Measurements from ENCODE around the gene PPARD. TPM values are rescaled to one million over a fixed set of nuclear protein-coding genes. Genes with fewer than 3 reads are reported as not detected.
A peak's percentile ranks its signal among the peaks of the same experiment; 100 is the strongest.

Gene PPARD
- total RNA-seq, 4 donors from 2014 or later: 10.3 to 16.0 (median 13.3) TPM

DNA sequence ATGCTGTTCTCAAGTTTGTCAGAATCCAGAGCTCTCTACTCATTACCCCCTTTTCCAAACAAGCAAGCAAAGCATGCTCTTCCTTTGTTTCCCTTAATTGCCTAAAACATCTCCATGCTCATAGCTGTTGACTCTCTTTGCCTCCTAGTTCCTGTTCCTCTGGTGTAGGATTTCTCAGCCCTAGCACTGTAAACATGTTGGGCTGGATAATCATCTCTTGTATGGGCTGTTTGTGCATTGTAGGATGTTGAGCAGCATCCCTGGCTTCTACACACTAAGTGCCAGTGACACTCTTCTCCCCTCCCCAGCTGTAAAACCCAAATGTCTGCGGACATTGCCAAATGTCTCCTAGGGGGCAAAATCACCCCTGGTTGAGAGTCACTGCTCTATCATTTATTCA, 14.0 kb downstream of the PPARD start:
- WGBS, 2 donors (ENCODE audit: low coverage in 1 of 2): 80% methylated on average over 1 of the region's 1 CpG; no CpG with 5 or more reads in 1 of the 2 donors
- H3K4me1 ChIP-seq: peaks cover 8 to 54% (median 12%) of the 10 kb centered on the region in 3 donors
- no peak for TF ChIP-seq POLR2AphosphoS5 (IDR thresholded peaks at IDR 0.05)
- TF ChIP-seq POLR2A (IDR thresholded peaks at IDR 0.05): no peak
- no peak for TF ChIP-seq EP300 (IDR thresholded peaks at IDR 0.05)
- TF ChIP-seq, protein P1, sequence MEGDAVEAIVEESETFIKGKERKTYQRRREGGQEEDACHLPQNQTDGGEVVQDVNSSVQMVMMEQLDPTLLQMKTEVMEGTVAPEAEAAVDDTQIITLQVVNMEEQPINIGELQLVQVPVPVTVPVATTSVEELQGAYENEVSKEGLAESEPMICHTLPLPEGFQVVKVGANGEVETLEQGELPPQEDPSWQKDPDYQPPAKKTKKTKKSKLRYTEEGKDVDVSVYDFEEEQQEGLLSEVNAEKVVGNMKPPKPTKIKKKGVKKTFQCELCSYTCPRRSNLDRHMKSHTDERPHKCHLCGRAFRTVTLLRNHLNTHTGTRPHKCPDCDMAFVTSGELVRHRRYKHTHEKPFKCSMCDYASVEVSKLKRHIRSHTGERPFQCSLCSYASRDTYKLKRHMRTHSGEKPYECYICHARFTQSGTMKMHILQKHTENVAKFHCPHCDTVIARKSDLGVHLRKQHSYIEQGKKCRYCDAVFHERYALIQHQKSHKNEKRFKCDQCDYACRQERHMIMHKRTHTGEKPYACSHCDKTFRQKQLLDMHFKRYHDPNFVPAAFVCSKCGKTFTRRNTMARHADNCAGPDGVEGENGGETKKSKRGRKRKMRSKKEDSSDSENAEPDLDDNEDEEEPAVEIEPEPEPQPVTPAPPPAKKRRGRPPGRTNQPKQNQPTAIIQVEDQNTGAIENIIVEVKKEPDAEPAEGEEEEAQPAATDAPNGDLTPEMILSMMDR (IDR thresholded peaks at IDR 0.05): no peak

DNA sequence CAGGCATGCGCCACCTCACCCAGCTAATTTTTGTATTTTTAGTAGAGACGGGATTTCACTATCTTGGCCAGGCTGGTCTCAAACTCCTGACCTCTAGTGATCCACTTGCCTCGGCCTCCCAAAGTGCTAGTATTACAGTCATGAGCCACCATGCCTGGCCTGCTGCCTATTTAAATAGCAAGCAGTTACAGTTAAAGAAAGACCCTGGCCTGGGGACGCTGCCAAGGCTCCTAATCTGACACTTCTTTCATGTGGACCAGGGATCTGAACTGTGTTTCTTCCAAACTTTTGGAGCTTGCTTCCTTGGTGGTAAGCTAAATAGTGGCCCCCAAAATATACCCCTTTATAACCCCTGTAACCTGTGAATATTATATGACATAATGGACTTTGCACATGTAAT, 15.3 kb downstream of the PPARD start:
- H3K27me3 ChIP-seq: no peaks in the 10 kb centered on the region
- H3K9me3 ChIP-seq: no peaks in the 10 kb centered on the region
- no peak overlapping the region for H3K27ac ChIP-seq
- TF ChIP-seq POLR2AphosphoS5 (IDR thresholded peaks at IDR 0.05) (no peak), POLR2A (IDR thresholded peaks at IDR 0.05) (no peak)
- peaks cover 8 to 63% (median 12%) of the 10 kb centered on the region in 3 donors for H3K4me1 ChIP-seq
- 61 to 83% methylated on average over 1 to 4 of the region's 4 CpGs for WGBS, 2 donors (ENCODE audit: low coverage in 1 of 2)
- H3K4me3 ChIP-seq: no peak overlapping the region
- no peak for ATAC-seq
- peaks cover 0 to 42% of the 10 kb centered on the region in 2 donors for H3K36me3 ChIP-seq

More for the DNA sequence above, 14.0 kb downstream of the PPARD start:
- no peak overlapping the region for H3K27ac ChIP-seq
- no peaks in the 10 kb centered on the region for H3K27me3 ChIP-seq
- H3K9me3 ChIP-seq: no peaks in the 10 kb centered on the region
- H3K4me3 ChIP-seq: no peak overlapping the region
- H3K36me3 ChIP-seq: peaks cover 0 to 54% of the 10 kb centered on the region in 2 donors
- ATAC-seq: no peak

DNA sequence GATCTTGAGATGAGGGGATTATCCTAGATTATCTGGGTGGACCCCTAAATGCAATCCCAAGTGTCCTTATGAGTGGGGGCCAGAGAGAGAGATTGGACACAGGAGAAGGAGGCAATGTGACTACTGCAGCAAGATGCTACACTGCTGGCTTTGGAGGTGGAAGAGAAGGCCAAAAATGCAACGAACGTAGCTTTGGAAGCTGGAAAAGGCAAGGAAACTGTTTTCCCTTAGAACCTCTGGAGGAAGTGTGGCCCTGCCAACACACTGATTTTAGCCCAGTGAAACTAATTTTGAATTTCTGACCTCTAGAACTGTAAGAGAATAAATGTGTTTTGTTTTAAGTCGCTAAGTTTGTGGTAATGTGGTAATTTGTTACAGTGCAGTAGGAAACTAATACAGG, 15.7 kb downstream of the PPARD start:
- H3K27ac ChIP-seq: no peak overlapping the region
- TF ChIP-seq, protein P1 (IDR thresholded peaks at IDR 0.05): no peak
- no peak for TF ChIP-seq POLR2AphosphoS5 (IDR thresholded peaks at IDR 0.05)
- no peak for TF ChIP-seq POLR2A (IDR thresholded peaks at IDR 0.05)
- TF ChIP-seq EP300 (IDR thresholded peaks at IDR 0.05): no peak
- 18 to 53% methylated on average over 2 to 3 of the region's 3 CpGs for WGBS, 2 donors (ENCODE audit: low coverage in 1 of 2)
- peaks cover 8 to 63% (median 12%) of the 10 kb centered on the region in 3 donors for H3K4me1 ChIP-seq
- no peaks in the 10 kb centered on the region for H3K27me3 ChIP-seq
- H3K4me3 ChIP-seq: no peak overlapping the region
- H3K9me3 ChIP-seq: no peaks in the 10 kb centered on the region
- ATAC-seq: no peak
- peaks cover 0 to 37% of the 10 kb centered on the region in 2 donors for H3K36me3 ChIP-seq

DNA sequence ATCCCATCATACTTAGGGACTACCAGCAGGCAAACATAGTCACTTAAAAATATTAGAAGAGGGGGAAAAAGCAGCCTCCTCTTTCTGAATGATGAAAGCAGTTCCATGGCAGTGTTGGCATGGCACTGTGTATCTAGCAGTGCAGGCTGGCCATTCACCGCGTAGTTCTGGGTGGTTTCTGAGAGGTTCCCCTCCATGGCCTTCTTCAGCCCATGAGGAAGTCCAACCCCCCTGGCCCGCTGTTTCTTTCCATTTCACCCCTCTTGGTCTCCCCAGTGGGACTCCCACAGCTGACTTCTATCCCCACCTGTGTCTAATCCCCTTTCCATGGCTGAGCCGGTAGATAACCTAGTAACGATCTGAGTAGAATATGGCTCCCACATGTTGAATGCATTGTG, 17.0 kb downstream of the PPARD start:
- 86 to 95% methylated on average over 4 of the region's 5 CpGs for WGBS, 2 donors (ENCODE audit: low coverage in 1 of 2)
- peaks cover 8 to 63% (median 12%) of the 10 kb centered on the region in 3 donors for H3K4me1 ChIP-seq
- H3K4me3 ChIP-seq: no peak overlapping the region
- peaks cover 0 to 25% of the 10 kb centered on the region in 2 donors for H3K36me3 ChIP-seq
- no peaks in the 10 kb centered on the region for H3K9me3 ChIP-seq
- TF ChIP-seq, protein P1 (IDR thresholded peaks at IDR 0.05): no peak
- no peak for TF ChIP-seq POLR2A (IDR thresholded peaks at IDR 0.05)
- TF ChIP-seq POLR2AphosphoS5 (IDR thresholded peaks at IDR 0.05): no peak
- no peak for TF ChIP-seq EP300 (IDR thresholded peaks at IDR 0.05)
- H3K27ac ChIP-seq: peak overlapping the region in 2 of 4 donors; percentile 20 to 57
- no peaks in the 10 kb centered on the region for H3K27me3 ChIP-seq
- no peak for ATAC-seq

DNA sequence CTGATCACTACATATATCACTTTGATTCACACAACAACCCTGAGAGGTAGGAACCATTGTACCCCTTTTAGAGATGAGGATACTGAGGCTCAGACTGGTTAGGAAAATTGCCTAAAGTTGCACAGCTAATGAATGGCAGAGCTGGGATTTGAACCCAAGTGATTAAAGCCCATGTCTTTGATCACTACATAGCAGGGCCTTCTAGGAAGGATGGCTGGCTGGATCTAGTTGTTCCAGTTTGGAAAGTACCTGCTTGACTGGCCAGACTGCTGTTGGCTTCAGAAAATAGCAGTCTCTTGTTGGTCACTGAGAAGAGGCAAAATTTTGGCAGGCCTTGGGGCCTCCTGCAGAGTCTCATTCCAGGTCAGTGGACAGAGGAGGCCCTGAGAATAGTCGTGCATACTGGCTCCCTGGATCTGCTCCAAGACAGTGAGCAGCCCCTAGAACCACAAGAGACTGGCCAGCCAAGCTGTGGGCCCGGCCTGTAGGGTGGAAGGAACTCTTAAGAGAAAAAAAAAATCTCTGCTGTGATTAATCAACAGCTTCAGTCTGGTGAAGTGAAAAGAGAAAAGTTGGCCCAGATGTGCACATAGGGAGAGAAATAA, 17.5 kb downstream of the PPARD start:
- Histone ChIP-seq H3K36me3 (peaks cover 0 to 20% of the 10 kb centered on the region in 2 donors), H3K9me3 (no peaks in the 10 kb centered on the region), H3K27me3 (no peaks in the 10 kb centered on the region), H3K27ac (peak overlapping the region in 2 of 4 donors; percentile 20 to 57), H3K4me1 (peaks cover 8 to 63% (median 12%) of the 10 kb centered on the region in 3 donors), H3K4me3 (no peak overlapping the region)
- TF ChIP-seq POLR2A (IDR thresholded peaks at IDR 0.05): no peak
- TF ChIP-seq POLR2AphosphoS5 (IDR thresholded peaks at IDR 0.05): no peak
- TF ChIP-seq EP300 (IDR thresholded peaks at IDR 0.05): no peak
- TF ChIP-seq, protein P1 (IDR thresholded peaks at IDR 0.05): no peak
- peak; percentile 31 for ATAC-seq
- 0% methylated on average over 2 of the region's 2 CpGs; no CpG with 5 or more reads in 1 of the 2 donors for WGBS, 2 donors (ENCODE audit: low coverage in 1 of 2)

All from gastroesophageal sphincter (tissue), 4 donors.